ENCODE measurements around the gene SCAMP1.

The SCAMP1 gene

DNA sequence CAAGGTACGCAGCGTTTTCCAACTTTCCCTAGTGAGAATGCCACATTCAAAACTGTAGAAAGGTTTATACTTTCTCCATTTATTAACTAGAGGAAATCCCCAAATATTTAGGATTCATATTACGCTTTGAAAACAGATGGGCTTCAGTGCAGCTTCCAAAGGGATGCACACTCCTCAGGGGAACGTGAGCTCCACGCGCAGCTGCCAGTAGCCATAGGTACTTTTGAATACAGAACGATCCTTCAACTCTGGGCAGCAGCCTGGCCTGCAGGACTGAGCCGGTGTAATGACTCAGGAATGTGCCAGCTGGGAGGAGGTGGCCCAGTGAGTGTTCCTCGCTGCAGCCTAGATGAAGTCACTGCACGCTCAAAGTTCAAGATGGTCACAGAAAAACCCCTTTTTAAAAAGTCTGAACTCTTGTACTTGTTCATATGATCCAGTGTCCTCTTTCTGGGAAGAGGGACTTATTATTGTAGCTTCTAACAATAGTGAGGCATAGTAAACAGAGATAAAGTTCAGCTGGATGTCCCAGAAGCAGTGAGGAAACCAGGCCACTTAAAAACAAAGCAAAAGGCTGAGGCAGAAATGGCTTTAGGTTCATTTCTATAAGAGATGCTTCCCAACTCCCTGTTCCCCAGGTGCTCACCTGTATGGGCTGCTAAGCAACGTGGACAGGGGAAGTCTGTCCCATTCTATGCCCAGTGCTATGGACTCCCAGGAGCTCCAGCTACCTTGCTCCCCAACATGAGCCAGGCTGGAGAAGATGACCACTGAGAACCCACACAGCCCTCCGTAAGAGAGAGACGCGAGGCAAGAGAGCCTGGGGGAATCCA is 158.2 kb downstream of the SCAMP1 start:
- Mint-ChIP-seq H3K27ac (no peak overlapping the region), H3K9me3 (no peaks in the 10 kb centered on the region), H3K36me3 (ENCODE audit: low read depth) (no peaks in the 10 kb centered on the region), H3K4me1 (ENCODE audit: low read depth) (no peaks in the 10 kb centered on the region), H3K4me3 (no peak overlapping the region), H3K27me3 (peaks cover 38% of the 10 kb centered on the region)

DNA sequence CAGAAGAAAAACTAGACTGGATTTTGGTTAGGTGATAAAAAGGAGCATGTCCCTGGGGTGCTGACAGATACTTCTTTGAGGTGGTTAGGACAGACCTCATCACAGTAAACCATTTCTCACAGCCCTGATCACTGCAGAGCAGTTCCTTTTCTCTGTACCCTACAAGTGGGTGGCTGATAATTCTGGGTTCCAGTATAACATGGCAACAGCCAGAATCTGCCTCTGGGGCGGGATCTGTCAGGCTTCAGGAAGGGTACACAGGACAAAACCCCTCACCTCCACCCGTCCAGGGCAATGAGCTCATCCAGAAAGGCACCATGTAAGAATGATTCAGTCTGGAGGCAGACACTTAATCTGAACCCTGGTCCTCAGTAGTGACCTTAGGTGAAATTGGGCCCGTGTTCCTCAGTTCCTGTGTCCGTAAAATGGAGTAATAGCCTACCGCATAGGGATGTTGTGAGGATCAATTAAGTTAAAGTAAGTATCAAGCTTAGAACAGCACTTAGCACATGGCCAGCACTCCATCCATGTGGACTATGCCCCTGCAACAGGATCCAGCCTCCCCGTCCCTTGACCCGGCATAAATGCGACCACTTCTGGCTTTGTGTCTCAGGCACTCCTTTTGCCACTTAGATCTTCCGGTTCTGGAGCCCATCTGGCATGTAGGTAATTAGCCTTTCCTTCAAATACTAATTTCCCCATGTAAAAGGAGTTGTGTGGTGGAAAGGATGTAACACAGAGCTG is 159.0 kb downstream of the SCAMP1 start:
- H3K27ac Mint-ChIP-seq, result no peak overlapping the region
- H3K9me3 Mint-ChIP-seq, result no peaks in the 10 kb centered on the region
- no peaks in the 10 kb centered on the region for H3K36me3 Mint-ChIP-seq (ENCODE audit: low read depth)
- no peak overlapping the region for H3K4me3 Mint-ChIP-seq
- H3K4me1 Mint-ChIP-seq (ENCODE audit: low read depth), result no peaks in the 10 kb centered on the region
- peaks cover 36% of the 10 kb centered on the region for H3K27me3 Mint-ChIP-seq

DNA sequence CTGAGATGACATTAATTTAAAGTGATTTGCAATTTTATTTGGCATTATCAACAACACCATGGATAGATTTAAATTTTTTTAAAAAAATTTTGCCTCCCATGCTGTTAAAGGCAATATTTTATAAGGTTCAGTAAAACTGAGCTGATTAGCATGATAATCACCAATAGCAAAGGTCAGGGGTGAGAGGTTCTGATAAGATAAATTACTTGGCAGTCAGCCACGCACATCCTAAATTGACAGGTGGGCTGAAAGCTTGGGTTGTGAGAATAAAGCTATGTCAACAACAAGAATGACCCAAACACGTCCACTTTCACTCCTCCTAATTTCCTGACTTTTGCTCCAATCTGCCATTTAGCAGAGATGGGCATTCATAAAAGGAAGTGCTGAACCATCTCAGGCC is 161.0 kb downstream of the SCAMP1 start:
- H3K27ac Mint-ChIP-seq, result no peak overlapping the region
- no peaks in the 10 kb centered on the region for H3K4me1 Mint-ChIP-seq (ENCODE audit: low read depth)
- no peaks in the 10 kb centered on the region for H3K36me3 Mint-ChIP-seq (ENCODE audit: low read depth)
- H3K4me3 Mint-ChIP-seq, result no peak overlapping the region
- H3K9me3 Mint-ChIP-seq, result no peaks in the 10 kb centered on the region
- peaks cover 31% of the 10 kb centered on the region for H3K27me3 Mint-ChIP-seq

DNA sequence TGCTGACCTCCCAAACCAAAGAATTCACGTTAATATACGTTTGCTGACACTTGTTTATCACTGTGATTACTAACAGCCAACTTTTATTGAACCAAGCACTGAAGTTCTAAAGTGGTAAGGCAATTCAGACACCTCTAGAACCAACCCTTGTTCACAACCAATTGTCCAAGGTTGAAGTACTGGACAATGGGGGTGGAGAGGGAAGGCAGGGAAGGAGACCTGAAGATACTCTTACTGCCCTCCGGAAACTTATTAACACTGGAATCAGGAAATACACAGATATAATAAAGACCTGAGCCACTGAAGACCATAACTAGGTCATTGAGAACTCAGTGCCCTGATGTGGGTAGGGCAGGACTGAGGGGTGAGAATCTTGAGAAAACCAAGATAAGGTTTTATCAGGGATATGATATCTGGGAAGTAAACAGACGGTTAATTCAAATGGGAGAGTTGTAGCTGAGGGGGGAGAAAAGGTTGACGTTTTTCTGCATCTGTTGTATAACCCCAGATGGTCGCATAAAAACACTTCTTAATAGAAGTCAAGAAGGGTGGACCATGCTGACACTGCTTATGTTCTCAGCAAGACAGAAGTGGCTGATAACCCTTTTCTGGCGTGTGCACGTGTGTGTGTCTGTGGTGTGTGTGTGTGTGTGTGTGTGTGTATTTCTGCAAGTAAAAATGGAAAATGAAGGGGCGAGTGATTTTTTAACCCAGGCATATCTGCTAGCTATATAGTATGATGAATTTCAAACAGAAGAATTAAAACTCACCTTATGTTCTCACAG is 162.3 kb downstream of the SCAMP1 start:
- Mint-ChIP-seq H3K9me3 (no peaks in the 10 kb centered on the region), H3K4me3 (no peak overlapping the region), H3K27me3 (peaks cover 24% of the 10 kb centered on the region), H3K4me1 (ENCODE audit: low read depth) (no peaks in the 10 kb centered on the region), H3K36me3 (ENCODE audit: low read depth) (no peaks in the 10 kb centered on the region), H3K27ac (no peak overlapping the region)

DNA sequence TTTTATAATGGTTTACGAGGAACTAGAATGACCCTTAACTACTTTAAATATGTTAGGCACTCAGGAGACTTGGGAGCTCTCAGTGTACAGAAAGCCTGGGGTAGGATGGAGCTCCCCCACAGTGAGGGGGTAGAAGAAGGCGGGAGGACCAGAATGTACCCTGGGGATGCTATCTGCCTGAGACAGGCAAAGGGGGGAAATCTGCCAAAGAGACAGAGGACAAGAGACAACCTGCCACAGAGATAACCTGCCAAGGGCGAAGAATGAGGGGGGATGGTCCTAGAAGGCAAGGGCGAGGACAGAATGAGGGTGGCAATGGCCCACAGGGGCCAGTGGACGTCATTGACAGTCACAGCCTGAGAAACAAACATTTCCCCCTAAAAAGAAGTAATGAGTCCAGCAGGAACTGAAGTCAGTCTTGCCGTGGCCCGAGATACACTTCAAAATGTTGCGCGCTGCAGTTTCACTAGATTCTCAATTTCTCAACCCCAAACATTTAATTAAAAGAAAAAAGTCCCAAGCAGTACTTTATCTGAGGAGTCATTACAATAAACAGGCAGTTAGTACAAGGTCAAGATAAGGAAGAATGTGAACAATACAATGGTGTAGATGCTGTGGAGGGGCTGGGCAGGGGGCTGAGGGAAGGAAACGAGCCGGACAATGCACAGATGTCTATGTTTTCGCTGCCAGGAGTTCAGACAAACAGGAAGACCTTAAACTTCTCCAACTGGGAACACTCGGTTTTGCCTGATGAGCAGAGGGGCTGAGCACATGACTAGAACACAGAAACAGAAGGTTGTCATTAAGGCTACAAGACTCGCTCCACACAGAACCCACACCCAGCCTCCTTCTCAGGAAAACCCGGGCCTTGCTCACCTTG is 163.1 kb downstream of the SCAMP1 start:
- Mint-ChIP-seq H3K27ac (no peak overlapping the region), H3K36me3 (ENCODE audit: low read depth) (no peaks in the 10 kb centered on the region), H3K27me3 (peaks cover 21% of the 10 kb centered on the region), H3K4me1 (ENCODE audit: low read depth) (no peaks in the 10 kb centered on the region), H3K9me3 (no peaks in the 10 kb centered on the region), H3K4me3 (no peak overlapping the region)

DNA sequence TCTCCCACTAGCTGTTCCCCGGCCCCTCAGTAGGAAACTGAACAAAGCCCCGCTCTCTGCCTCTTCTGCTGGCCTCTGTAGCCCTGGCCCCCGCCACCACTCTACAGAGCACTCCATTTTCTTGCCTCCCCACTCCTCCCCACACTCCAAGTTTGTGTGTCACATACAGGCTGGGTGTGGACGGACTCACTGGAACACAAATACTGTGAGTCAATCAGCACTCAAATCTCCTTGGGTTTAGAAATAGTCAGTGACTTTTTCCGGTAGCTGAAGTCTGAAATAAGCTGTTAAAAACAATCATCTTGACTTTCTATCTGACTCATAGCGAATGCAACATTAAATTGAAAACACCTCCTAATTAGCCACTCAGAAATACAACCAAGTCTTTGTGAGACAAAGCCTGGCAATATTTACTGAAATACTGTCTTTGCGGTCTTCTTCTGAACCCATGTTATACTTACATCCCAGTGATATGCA is 165.7 kb downstream of the SCAMP1 start:
- Mint-ChIP-seq H3K9me3 (no peaks in the 10 kb centered on the region), H3K27ac (no peak overlapping the region), H3K36me3 (ENCODE audit: low read depth) (no peaks in the 10 kb centered on the region), H3K27me3 (peaks cover 6% of the 10 kb centered on the region), H3K4me3 (no peak overlapping the region), H3K4me1 (ENCODE audit: low read depth) (no peaks in the 10 kb centered on the region)

DNA sequence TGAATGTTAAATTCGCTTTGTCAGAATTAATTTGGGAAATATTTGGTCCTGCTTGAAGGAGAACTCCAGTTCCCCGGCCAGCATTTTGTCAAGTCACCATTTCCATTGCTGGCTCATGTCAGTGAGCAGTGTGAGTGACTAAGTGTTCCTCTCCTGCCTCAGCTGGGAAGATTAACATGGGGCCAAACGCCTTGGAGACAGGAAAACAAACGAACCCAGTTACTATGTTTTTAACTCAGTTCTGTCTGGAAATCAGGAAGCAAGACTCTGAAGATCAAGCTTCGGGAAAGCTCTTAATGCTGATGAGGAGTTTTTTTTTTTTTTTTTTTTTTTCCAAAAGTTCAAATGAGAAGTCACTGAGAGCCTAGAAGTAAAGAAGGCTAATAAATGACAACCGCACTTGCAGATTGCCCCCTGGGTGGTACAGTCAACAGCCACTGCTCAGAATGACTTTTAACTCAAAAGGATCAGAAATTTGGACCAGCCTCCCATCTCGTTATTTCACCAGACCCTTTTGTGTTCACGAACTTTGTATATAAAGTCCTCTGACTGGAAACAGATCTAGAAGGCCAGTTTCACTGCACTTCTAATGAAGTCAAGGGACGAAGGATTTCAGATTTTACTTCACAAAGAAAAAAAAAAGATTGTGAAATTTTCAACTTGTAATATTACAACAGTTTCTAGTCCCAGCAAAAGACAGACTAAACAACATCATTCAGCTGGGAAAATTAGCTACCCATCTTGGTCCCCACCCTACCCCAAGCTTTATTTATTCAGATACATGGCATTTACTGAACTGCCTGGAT is 166.8 kb downstream of the SCAMP1 start:
- no peak overlapping the region for H3K27ac Mint-ChIP-seq
- no peak overlapping the region for H3K4me3 Mint-ChIP-seq
- peaks cover 6% of the 10 kb centered on the region for H3K27me3 Mint-ChIP-seq

DNA sequence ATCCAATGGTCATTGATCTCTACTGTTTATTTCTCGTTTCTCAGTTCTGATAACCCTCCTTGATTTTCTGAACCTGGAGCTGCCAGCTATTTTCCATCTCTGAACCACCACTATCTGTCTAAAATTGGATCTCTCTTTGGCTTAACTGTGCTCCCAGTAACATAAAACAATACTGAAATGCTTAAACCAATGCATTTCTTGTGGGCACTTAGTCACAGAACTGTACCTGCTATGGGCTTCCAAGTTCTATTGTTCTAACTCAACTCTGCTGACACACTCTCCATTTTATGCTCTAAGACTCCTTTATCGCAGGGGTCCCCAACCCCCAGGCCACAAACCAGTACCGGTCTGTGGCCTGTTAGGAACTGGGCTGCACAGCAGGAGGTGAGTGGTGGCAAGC is 167.5 kb downstream of the SCAMP1 start:
- no peak overlapping the region for H3K4me3 Mint-ChIP-seq
- peaks cover 6% of the 10 kb centered on the region for H3K27me3 Mint-ChIP-seq
- no peaks in the 10 kb centered on the region for H3K36me3 Mint-ChIP-seq (ENCODE audit: low read depth)
- no peaks in the 10 kb centered on the region for H3K4me1 Mint-ChIP-seq (ENCODE audit: low read depth)
- no peak overlapping the region for H3K27ac Mint-ChIP-seq
- H3K9me3 Mint-ChIP-seq, result no peaks in the 10 kb centered on the region

More for the DNA sequence above, 166.8 kb downstream of the SCAMP1 start:
- Mint-ChIP-seq H3K9me3 (no peaks in the 10 kb centered on the region), H3K4me1 (ENCODE audit: low read depth) (no peaks in the 10 kb centered on the region), H3K36me3 (ENCODE audit: low read depth) (no peaks in the 10 kb centered on the region)

Data from stimulated activated naive CD8-positive, alpha-beta T cell treated with anti-CD3 and anti-CD28 coated beads, Interleukin-15, Interleukin-2, amounts not matched to agents 100 ng/mL and 50 ng/mL, for 24 hours (primary cell).